Superior temporal gyrus (tissue), 1 donor: ENCODE results near the gene ELAVL2.

ENCODE experiments used
- DNase-seq: peaks from one replicate; pipeline ENCODE4 v3.0.0-alpha.2; 2016; ENCODE audit errors: extremely low spot score

ELAVL2 gene

DNA sequence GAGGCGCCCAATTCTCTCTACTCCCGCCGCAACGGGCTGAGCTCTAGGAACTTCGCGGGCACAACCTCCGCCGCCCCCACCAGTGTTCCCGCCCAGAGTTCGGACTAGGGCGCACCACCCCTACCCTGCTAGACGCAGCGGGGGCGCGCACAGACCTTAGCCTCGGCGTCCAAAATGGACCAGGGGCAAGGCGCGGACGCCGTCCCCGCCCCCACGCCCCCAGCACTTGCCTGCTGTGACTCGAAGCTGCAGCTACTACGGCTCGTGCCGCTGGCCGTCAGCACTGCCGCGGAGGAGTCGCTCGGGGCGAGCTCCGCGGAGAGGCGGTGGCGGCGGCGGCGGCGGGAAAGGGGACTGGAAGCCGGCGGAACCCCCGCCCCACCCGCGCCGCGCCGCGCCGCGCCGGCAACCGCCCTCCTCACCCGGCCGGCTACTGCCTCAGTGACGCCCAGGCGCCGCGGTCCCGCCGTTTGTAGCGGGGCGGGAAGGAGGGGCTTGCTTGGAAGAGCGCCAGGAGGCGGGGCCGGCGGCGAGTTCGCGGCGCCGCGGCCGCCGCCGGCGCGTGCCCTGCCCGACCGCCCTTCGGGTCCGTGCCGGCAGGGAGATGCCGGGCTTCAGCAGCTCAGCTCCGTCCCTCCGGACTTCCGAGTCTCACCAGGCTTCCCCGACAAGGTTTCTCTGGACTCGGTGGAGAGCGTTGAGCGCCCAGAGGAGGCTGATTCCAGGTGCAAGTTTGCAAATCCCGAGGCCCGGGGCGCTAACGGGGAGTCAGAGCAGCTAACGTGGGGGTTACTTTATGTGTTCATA, 4.5 kb downstream of the ELAVL2 start:
- DNase-seq, result no peak

DNA sequence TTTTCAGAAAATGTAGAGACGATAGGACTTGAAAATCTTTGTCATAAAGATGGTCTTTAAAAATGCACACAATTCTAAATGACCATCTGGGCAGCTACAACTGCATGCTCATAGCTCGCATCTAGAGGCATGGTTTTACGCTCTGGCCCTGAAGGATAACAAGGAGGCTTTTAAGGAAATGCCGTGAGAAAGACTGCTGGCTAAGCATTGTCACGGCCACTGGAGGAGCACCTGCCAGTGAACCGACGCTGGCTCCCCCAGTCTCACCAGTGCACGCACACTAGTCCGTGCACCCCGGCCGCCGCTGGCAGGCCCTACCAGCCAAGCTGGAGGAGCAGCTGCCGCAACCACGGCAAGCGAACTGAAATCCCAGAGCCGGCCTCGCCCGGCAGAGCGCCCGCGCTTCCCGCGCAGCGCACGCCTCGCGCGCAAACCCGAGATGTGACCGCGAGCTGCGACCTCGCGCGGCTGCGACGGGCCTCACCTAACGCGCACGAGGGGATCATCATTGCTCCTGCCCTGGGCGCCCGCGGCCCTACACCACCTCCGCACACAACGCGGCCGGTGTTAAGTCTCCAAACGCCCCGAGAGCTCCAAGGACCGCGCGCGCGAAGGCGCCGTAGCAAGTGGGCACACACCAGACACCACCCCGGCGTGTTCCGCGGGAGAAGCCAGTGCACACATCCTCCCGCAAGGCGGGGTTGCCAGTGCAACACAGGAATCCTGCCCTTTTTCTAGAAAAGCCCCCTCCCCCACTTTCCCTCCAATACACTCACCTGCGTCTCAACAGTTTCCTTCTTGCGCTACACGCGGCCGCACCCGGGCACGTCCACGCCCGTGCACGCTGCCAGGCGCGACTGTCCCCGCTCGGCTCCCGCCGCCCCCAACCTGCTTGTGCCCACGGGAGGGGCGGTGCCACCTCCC, 5.3 kb downstream of the ELAVL2 start:
- no peak for DNase-seq

DNA sequence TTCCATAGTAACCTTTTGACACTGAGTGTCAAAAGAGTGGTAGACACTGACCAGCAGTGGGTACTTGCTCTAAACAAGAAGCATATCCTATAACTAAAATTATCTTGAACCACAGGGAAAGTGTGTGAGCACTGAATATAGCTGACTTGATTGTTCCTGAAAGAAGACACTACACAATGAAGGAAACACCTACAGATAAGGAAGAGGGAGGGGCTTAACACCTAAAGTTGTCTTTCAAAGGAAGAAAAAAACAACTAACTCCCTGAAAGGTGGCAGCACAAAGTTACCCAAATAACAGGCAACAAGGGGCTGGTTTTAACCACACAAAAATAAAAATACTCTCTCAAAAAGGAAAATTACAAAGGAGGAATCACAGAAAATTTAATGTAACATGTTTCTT, 6.6 kb downstream of the ELAVL2 start:
- no peak for DNase-seq

DNA sequence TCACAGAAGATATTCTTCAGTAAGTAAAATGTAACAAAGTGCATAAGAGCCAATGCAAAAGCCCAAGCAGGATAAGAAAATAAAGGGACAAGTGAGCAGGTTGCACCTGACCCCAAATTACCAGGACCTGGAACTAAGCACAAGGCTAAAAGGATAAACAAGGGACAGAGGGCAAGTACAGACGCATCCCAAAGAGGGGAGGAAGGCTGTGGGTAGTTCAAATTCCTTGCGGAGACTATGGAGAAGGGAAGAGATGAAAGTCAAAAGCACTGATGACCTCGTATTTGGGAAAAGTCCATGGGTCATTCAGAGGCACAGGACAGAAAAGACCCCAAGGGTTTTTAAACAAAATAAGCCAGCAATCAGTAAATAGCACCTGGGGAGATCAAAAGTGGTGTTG, 11.8 kb downstream of the ELAVL2 start:
- no peak for DNase-seq

DNA sequence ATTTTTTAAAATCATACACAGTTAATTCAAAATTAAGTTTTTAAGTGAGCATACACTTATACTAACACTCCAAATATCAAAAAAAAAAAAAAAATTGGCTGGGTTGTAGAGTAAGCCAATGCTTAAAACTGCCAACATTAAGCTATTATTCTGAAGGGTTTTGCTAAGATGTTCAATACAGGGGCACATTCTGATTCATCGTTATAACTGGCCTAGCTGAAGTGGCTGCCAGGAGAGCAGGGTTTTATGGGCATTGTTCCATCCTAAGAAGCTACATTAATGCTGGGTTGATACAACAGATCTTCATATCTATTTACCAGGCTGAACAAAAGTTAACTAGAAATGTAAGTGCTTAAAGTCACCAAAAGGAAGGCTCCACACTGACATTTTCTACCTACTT, 13.4 kb downstream of the ELAVL2 start:
- DNase-seq, result no peak

DNA sequence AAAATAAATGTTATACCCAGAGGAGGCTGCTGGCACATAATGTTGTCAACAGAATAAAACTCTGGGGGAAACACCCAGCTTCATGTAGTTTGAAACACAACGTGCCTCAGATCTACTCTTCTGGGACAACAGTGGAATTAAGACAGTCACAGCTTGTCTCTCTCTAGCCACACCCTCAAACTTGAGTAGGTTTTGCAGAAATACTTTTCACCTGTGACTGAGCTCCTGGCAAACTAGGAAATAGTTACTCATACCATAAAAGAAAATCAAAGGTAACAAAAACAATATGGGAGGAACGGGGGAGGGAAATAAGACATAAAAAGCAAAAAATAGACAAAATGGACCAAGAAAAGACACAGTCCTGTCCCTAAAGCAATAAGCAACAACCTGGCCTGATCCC, 14.4 kb downstream of the ELAVL2 start:
- DNase-seq, result no peak

DNA sequence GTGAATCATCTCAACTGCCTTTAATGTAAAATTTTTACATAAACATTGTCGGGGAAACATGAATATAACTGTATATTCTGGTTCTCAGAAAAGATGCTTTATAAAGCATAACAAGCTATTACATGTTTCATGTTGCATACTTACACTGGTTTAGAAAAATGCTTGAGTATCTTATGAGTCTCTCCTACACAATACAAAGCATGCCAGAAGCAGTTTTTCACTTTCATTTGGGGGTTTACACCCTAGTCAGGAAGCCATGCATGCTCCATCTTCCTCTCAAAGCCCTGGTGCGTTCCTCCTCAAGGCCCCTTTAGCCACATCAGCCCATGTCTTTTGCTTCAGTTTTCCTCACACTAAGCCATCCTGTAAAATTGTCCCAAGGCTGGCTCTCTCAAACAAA, 22.8 kb downstream of the ELAVL2 start:
- no peak for DNase-seq

DNA sequence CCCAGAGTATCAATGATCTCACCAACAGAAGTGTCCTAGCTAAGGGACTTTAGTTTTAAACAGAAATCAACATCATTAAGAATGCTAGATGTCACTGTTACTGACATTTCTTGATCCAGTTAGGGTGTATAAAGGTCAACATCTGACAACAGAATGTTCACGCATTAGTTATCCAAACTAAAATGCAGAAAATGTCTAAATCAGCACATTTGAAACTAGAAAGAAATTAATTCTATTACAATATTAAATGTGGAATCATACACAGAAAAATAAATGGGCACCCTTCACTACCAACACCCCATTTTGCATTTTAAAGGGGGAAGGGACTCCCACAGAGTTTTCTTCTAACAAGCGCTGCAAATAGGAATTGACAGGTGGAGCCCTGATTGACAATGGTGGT, 24.5 kb downstream of the ELAVL2 start:
- DNase-seq, result no peak

DNA sequence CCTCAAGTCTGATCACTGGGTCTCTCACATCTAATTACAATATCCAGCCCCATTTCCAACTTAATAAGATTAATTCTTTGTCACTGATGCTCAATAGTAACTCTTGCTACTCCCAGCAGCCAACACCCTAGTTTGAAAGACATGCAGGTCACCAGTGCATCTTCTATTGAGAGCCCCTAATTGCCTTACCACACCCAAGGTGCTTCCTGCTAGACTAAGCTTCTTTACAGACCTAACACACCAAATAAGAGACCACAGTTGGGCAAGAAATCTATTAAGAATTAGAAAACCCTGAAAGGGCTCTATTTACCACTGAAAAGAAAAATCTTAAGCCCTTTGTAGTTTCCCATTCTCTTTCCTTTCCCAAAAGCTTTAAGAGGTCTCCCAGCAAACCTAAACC, 26.5 kb downstream of the ELAVL2 start:
- no peak for DNase-seq

DNA sequence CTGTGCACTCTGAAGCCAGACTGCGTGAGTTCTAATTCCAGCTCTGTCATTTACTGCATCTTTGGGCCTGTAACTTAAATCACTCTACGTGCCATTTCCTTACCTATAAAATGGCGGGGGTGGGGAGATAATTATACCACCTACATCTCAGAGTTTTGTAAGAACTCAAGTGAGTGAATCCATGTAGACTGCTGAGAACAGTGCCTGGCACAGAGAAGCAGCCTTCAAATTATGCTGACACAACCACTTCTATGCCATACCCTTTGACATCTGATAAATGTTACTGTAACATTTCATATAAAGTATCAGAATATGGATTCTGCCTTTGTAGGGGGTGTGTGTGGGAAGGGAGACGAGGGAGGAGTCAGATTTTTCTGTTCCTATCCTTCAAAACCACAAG, 27.7 kb downstream of the ELAVL2 start:
- DNase-seq, result no peak

DNA sequence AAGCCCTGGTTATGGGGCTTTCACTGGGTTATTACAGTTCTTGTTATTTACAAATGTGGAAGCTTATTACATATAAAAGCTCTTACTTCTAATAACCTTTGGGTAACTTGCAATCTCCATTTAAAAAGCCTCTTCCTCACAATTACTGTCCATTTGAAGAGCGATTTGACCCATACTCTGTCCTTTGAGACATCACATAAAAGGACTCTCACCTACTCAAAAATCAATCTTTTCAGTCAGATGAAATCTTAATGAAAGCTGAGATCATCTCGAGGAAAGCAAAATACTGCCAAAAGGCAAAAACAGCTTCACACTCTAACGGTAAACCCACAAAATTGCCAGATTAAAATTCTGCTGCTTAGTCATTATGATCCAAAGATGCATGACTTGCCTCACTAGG, 29.8 kb downstream of the ELAVL2 start:
- DNase-seq, result no peak

DNA sequence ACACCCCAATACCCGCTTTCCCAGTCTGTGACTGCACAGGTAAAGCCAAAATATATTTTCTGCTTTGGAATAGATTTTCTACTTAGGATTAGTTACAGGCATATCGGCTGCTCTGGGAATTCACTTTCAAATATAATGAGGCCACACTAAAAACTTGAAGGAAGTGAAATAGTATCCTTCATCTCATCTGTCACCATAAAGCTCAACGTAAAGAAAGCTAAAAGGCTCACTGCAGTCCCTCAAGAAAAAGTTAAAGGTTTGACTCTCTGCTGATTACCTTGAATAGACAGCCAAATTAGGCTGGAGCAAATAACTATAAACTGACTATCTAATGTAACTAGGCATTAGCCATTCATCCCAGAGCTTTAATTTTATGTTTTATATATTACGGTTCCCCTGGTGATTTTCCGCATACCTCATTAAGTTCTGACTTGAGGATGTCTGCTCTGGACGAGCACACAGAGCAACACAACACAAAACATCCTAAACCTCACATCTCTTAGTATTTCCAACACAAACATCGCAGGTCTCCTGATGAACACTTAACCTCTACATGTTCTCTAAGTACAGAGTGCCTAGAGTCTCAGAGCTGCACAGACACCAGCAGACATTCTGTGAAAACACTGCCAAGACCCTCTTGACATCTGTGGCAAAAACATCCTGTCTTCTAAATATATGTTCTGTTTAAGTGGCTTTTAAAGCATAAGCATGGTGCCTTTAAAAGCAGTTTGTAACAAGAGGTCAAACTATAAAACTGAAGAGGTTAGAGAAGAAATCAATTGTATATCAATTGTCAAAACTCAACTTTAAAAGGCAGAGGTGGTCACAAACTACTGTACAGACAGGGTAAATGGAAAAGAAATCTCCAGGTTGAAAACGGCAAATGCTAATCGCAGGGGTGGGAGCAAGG, 35.4 kb downstream of the ELAVL2 start:
- DNase-seq, result no peak

DNA sequence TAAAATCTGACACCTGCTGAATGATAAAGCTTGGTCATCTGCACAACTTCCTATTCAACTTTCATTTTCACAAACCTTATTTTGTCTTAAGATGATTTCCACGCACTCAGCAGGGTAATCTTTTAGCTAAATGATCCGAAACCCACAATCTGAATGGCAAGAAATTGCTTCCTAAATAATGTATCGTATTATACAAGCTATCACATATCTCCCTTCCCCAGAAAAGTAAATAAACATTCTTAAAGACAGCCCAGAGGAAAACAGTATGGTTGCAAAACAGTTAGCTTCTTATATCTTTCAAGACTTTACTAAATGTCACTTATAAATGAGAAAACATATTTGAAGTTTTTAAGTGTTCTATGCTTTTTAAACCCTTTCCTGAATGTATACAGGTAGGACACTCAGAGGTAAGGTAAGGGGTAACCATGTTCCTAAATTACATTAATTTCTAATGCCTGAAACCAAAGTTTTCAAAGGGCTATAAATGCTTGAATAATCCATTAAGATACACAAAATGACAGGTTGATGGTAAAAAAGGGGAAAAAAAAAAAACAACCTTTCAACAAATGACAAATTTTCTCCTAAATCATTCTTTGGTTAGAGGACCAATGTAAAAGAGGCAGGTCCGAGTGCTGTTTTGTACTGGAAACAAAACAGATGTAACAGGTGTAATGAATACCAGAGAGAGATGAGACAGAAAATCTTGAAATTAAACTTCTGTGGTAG, 36.3 kb downstream of the ELAVL2 start:
- DNase-seq, result no peak

DNA sequence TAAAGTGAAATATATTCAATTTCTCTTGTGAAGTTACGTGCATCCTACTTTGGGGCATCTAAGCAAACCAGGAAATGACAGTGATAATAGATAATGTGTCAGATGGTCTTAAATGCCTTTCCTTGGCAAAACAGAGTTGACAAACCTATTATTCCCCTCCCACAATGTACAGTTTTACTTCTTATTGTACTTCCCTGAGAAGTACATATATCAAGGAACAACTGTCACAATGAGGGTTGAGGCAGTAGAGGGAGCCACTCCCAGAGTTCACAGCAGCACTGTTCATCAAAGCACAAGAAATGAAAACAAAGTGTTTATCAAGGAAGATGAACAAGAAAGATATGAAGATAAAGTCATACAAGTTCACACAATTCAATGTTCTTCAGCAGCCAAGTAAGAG, 41.1 kb downstream of the ELAVL2 start:
- no peak for DNase-seq

DNA sequence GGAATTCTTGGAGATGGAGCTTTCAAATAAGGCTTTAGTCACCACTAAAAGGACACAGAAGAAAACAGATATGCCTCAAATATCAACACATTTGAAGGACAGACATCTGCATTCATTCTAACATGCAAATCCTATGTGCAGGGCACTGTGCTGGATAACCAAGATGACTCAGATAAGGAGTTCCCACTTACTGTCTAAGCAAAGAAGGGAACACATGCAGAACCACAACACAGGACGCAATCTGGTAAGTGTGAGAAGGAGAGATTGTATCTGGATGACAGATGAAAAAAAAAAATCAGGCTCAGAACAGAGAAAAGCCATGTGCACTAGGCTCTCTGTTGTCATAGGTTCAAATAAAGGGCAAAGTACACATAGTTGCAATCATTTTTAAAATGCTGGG, 42.5 kb downstream of the ELAVL2 start:
- no peak for DNase-seq

DNA sequence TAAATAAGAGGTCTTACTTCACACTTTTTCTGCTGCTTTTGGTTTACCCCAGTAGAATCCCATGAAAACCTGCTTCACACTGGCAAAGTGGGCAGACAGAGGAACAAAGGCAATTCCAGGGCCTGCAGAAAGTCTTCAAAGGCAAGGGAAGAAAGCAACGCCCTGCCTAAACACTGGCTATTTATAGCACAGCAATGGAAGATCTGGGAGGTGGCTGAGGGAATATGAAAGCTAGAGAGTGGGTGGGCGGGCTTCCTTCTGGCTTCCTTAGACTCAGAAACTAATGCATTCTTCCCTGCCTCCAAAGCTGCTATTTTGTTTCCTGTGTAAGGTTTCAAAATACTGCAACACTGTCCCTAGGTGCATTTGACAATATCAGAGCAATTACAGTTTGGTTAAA, 46.8 kb downstream of the ELAVL2 start:
- peak; percentile 48 for DNase-seq

DNA sequence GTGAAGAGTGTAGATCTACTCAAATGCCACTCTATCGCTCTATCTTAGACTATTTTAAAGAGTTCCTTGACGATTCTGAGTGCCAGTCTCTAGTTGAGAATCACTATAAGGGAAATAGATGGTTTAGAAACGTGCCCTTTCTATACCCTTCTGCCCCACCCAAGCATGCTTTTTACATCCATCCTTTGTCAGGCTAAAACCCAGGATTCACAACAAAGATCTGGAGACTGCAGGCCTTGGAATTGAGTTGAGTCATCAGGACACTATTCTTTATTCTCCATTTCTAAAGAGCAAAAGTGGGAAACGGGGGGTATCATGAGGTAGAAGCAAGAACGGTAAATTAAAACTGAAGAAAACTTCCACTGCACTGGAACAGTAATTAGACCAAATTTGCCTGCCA, 48.7 kb downstream of the ELAVL2 start:
- DNase-seq, result no peak

DNA sequence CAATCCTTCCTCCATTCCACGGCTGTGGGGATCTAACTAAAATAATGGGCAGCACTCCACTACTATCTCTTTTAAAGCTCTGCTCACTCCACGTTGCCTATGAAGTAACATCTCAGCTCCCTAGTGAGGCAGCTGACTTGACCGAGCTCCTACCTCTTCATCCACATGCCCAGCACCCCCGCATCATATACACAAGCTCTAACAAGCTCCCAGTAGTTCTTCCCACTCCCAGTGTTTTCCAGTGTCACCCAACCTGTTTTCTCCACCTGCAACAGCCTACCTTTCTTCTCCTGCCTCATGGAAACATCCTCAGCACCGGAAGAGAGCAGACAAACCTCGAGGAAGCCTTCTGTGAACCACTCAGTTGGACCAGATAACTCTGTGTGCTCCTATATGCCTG, 50.5 kb downstream of the ELAVL2 start:
- no peak for DNase-seq

DNA sequence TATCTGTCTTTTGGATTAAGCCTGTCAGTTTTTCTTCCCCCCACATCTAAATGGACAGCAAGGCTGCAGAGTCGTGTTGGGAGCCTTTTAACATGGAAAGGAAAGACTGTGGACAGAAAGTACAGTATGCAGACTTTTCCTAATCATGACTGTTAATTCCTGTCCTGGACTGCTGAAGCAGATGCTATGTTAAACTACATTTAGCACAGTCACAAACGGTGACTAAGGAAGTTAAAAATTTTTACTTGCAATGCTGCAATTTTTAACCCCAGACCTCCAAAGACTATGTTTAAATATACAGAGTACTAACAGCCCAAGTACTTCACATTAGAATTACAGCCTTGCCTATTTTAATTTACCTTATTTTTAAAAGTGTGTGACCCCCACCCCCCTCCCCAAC, 51.8 kb downstream of the ELAVL2 start:
- DNase-seq, result no peak

DNA sequence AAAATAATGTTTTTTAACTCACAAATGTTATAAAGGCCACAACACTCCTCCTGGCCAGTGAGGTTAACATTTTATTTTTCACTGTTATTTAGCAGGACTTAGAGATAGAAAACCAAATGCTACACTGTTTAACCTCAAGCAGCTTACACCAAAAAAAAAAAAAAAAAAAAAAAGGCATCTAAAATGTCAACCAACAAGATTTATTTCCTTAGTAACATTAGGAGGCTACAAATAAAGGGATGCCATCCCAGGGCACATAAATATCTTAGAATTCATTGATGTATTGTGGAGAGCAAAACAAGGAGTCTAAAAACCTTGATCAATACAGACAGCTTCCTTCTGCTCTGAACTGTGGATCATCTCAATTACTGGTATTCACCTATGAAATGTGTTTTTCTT, 53.7 kb downstream of the ELAVL2 start:
- DNase-seq, result no peak

DNA sequence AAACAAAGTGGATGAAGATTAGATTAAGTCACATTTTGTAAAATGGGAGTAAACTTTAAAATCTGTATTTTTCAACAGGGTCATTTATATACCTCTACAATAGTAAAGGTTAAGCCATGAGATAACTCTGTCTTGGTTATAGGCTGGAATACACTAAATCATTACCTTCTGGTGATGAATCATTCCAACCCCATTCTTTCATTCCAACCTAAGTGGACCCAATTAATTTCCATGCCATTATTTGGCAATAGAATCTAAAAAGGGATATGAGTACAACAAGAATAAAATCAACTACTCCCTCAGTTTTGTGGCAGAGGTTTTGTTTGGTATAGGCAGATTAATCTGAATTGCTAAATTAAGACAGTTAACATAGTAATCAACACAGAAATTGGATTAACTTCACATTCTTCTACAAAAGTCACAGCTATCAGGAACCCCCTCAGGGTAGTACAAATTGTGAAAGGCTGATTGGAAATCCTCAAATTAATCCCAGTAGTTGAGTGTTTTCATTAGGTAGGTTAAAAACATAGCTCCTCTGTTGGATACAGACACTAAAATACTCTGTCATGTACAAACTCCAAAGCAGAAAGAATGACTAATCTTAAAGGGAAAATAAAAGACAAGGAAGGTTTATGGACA, 54.2 kb downstream of the ELAVL2 start:
- no peak for DNase-seq
